HG02870 (cell line): Measurements from ENCODE around the gene TSC22D1.
"Not testable (repeated sequence)": the region's sequence is repeated elsewhere in the genome, so short reads cannot be mapped to it uniquely, and the experiment has no call there.

ENCODE experiments used
- ATAC-seq: cut with Tn5 transposase; IDR thresholded peaks from one replicate; pipeline ENCODE4 v1.9.1; 2021; ENCODE audit warnings: mild to moderate bottlenecking, moderate library complexity; ENCODE audit not compliant: unreplicated experiment

The TSC22D1 gene

GRCh38 chr13:44507639-44508038 is 68.5 kb downstream of the TSC22D1 start:
- ATAC-seq = no peak

- no peak for ATAC-seq
Measured at GRCh38 chr13:44506719-44507118, 69.4 kb downstream of the TSC22D1 start.

- no peak for ATAC-seq
Measured at GRCh38 chr13:44506251-44506650, 69.9 kb downstream of the TSC22D1 start.

GRCh38 chr13:44504116-44504515 is 72.0 kb downstream of the TSC22D1 start:
- ATAC-seq = no peak

GRCh38 chr13:44498969-44499368 is 77.2 kb downstream of the TSC22D1 start:
- no peak for ATAC-seq

- ATAC-seq = no peak
Measured at GRCh38 chr13:44498502-44498901, 77.6 kb downstream of the TSC22D1 start.

GRCh38 chr13:44497801-44498200 is 78.3 kb downstream of the TSC22D1 start:
- ATAC-seq = no peak

- no peak for ATAC-seq
Measured at GRCh38 chr13:44493213-44493812, 82.8 kb downstream of the TSC22D1 start.

GRCh38 chr13:44489751-44490150 is 86.4 kb downstream of the TSC22D1 start:
- no peak for ATAC-seq

GRCh38 chr13:44487989-44488388 is 88.1 kb downstream of the TSC22D1 start:
- no peak for ATAC-seq

GRCh38 chr13:44484562-44485138 is 91.5 kb downstream of the TSC22D1 start:
- ATAC-seq = no peak

GRCh38 chr13:44474122-44474910 is 101.8 kb downstream of the TSC22D1 start:
- no peak for ATAC-seq

GRCh38 chr13:44471686-44472085 is 104.4 kb downstream of the TSC22D1 start:
- no peak for ATAC-seq

GRCh38 chr13:44470638-44471562 is 105.2 kb downstream of the TSC22D1 start:
- ATAC-seq = no peak

- no peak for ATAC-seq
Measured at GRCh38 chr13:44468874-44469273, 107.3 kb downstream of the TSC22D1 start.

GRCh38 chr13:44465318-44465717 is 110.8 kb downstream of the TSC22D1 start:
- no peak for ATAC-seq

- ATAC-seq = no peak
Measured at GRCh38 chr13:44464471-44464870, 111.7 kb downstream of the TSC22D1 start.

GRCh38 chr13:44463759-44464158 is 112.4 kb downstream of the TSC22D1 start:
- ATAC-seq = no peak

- no peak for ATAC-seq
Measured at GRCh38 chr13:44459674-44460073, 116.5 kb downstream of the TSC22D1 start.

GRCh38 chr13:44458313-44458975 is 117.7 kb downstream of the TSC22D1 start:
- ATAC-seq = no peak

GRCh38 chr13:44456212-44456611 is 119.9 kb downstream of the TSC22D1 start:
- not testable (repeated sequence) for ATAC-seq
